Measurements from ENCODE around the gene PLAAT5.

- TF ChIP-seq CTCF (IDR thresholded peaks at IDR 0.05) (no peak), POLR2A (IDR thresholded peaks at IDR 0.05) (no peak), EP300 (IDR thresholded peaks at IDR 0.05) (no peak)
Observed at GRCh38 chr11:63512816-63513215, 21.8 kb upstream of the PLAAT5 start.
